ENCODE results near the gene EPHA2.

Gene EPHA2

DNA sequence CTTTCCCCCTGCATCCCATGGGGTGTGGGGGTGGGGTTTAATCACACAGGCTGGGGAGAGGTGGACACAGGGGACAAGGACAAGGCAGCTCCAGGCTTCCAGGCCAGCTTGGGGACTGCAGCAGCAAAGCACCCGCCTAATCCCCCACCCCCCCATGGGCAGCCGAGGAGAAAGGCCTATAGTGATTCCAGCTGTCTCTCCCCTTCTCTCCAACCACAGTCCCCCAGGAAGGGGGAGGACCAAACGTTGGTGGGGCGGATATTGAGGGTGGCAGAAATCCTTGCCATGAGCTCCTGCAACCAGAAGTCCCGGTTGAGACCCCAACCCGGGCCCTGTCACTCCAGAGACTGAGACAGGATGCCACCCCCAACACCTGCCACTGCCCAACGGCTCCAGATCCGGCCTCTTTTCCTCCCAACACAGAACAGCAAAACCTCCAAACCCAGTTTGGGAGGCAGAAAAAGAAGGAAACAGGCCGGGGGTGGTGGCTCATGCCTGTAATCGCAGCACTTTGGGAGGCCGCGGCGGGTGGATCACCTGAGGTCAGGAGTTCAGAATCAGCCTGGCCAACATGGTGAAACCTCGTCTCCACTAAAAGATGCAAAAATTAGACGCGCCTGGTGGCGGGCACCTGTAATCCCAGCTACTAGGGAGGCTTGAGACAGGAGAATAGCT lies 1.7 kb downstream of the EPHA2 start:
- peaks cover 53% of the 10 kb centered on the region for H3K4me1 ChIP-seq (ENCODE audit: control insufficient read depth, insufficient read depth, low read length, unreplicated experiment)
- H3K4me3 ChIP-seq (ENCODE audit: low read depth, low read length) = peak overlapping the region; percentile 93
- no peaks in the 10 kb centered on the region for H3K27me3 ChIP-seq (ENCODE audit: insufficient read depth, low read length)
- no peak overlapping the region for H2AFZ ChIP-seq (ENCODE audit: low read length, unreplicated experiment)
- H3K27ac ChIP-seq (ENCODE audit: low read depth, low read length) = peak overlapping the region; percentile 46; the same call in 1 of the 2 replicates
- peaks cover 63% of the 10 kb centered on the region for H3K79me2 ChIP-seq (ENCODE audit: control insufficient read depth, insufficient read depth, low read length, unreplicated experiment)
- peaks cover 6% of the 10 kb centered on the region; the same call in 1 of the 2 replicates for H3K36me3 ChIP-seq (ENCODE audit: insufficient read depth, low read length)

DNA sequence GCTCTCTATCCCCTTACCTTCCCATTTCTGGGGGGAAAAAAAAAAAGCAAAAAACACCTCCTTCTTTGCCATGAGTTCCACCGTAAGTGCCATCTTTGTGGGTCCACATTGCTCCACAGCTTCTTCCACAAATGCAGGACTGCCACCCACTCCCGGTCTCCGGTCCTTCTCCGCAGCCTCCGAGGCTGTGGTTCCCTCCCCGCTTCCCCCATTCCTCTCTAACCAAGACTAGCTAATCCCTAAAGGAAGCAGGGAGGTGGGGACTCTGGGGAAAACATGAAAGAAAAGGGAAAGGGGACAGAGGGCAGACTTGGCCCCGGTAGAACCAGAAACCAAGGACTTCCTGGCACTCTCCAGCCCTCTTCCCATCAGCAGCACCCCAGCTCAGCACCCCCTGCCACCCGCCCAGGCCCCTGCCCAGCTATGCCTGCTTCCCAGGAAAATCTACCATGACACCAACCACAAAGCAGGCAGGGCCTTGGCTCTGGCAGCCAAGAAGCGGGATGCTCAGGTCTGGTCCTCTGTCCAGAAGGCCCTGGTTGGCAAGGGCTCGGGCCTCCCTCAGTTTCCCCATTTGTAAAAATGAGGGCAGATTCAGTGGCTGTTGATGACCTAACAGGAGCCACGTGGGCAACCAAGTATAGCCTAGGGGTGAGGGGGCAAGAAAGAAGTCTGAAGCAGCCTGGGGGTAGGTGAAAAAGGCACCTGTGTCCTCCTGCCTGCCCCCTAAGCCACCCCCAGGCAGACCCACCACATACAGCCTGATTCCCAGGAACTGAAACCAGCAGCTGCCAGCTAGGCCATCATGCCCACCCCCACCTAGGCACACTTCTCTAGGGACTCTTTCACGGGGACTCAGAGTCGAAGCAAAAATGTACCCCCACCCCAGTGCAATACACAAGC lies 2.5 kb downstream of the EPHA2 start:
- peaks cover 56% of the 10 kb centered on the region for H3K4me1 ChIP-seq (ENCODE audit: control insufficient read depth, insufficient read depth, low read length, unreplicated experiment)
- H3K36me3 ChIP-seq (ENCODE audit: insufficient read depth, low read length) = peaks cover 13% of the 10 kb centered on the region; the same call in 1 of the 2 replicates
- no peak overlapping the region for H2AFZ ChIP-seq (ENCODE audit: low read length, unreplicated experiment)
- peaks cover 71% of the 10 kb centered on the region for H3K79me2 ChIP-seq (ENCODE audit: control insufficient read depth, insufficient read depth, low read length, unreplicated experiment)
- H3K4me3 ChIP-seq (ENCODE audit: low read depth, low read length) = peak overlapping the region; percentile 93
- peak overlapping the region; percentile 46 for H3K27ac ChIP-seq (ENCODE audit: low read depth, low read length)
- H3K27me3 ChIP-seq (ENCODE audit: insufficient read depth, low read length) = no peaks in the 10 kb centered on the region

GRCh38 chr1:16152481-16153087 lies 3.3 kb downstream of the EPHA2 start:
- Histone ChIP-seq H2AFZ (ENCODE audit: low read length, unreplicated experiment) (no peak overlapping the region), H3K4me3 (ENCODE audit: low read depth, low read length) (peak overlapping the region; percentile 93), H3K79me2 (ENCODE audit: control insufficient read depth, insufficient read depth, low read length, unreplicated experiment) (peaks cover 74% of the 10 kb centered on the region), H3K27me3 (ENCODE audit: insufficient read depth, low read length) (no peaks in the 10 kb centered on the region), H3K4me1 (ENCODE audit: control insufficient read depth, insufficient read depth, low read length, unreplicated experiment) (peaks cover 64% of the 10 kb centered on the region), H3K27ac (ENCODE audit: low read depth, low read length) (peak overlapping the region; percentile 46), H3K36me3 (ENCODE audit: insufficient read depth, low read length) (peaks cover 16% of the 10 kb centered on the region; the same call in 1 of the 2 replicates)

- peak overlapping the region; percentile 46 for H3K27ac ChIP-seq (ENCODE audit: low read depth, low read length)
Observed at GRCh38 chr1:16151995-16152384, 3.9 kb downstream of the EPHA2 start.

GRCh38 chr1:16151196-16151994 lies 4.5 kb downstream of the EPHA2 start:
- no peak overlapping the region for H2AFZ ChIP-seq (ENCODE audit: low read length, unreplicated experiment)
- peaks cover 16% of the 10 kb centered on the region; the same call in 1 of the 2 replicates for H3K36me3 ChIP-seq (ENCODE audit: insufficient read depth, low read length)
- H3K27me3 ChIP-seq (ENCODE audit: insufficient read depth, low read length) = no peaks in the 10 kb centered on the region
- peaks cover 66% of the 10 kb centered on the region for H3K4me1 ChIP-seq (ENCODE audit: control insufficient read depth, insufficient read depth, low read length, unreplicated experiment)
- H3K79me2 ChIP-seq (ENCODE audit: control insufficient read depth, insufficient read depth, low read length, unreplicated experiment) = peaks cover 74% of the 10 kb centered on the region
- peak overlapping the region; percentile 93 for H3K4me3 ChIP-seq (ENCODE audit: low read depth, low read length)
- peak overlapping the region; percentile 46 for H3K27ac ChIP-seq (ENCODE audit: low read depth, low read length)

More at GRCh38 chr1:16151995-16152384, 3.9 kb downstream of the EPHA2 start:
- peaks cover 16% of the 10 kb centered on the region; the same call in 1 of the 2 replicates for H3K36me3 ChIP-seq (ENCODE audit: insufficient read depth, low read length)
- H3K79me2 ChIP-seq (ENCODE audit: control insufficient read depth, insufficient read depth, low read length, unreplicated experiment) = peaks cover 74% of the 10 kb centered on the region
- H3K4me1 ChIP-seq (ENCODE audit: control insufficient read depth, insufficient read depth, low read length, unreplicated experiment) = peaks cover 66% of the 10 kb centered on the region
- H3K4me3 ChIP-seq (ENCODE audit: low read depth, low read length) = peak overlapping the region; percentile 93
- no peaks in the 10 kb centered on the region for H3K27me3 ChIP-seq (ENCODE audit: insufficient read depth, low read length)
- H2AFZ ChIP-seq (ENCODE audit: low read length, unreplicated experiment) = no peak overlapping the region

GRCh38 chr1:16150508-16150907 lies 5.4 kb downstream of the EPHA2 start:
- Histone ChIP-seq H2AFZ (ENCODE audit: low read length, unreplicated experiment) (no peak overlapping the region), H3K4me3 (ENCODE audit: low read depth, low read length) (no peak overlapping the region), H3K4me1 (ENCODE audit: control insufficient read depth, insufficient read depth, low read length, unreplicated experiment) (peaks cover 70% of the 10 kb centered on the region), H3K79me2 (ENCODE audit: control insufficient read depth, insufficient read depth, low read length, unreplicated experiment) (peaks cover 73% of the 10 kb centered on the region), H3K27ac (ENCODE audit: low read depth, low read length) (no peak overlapping the region), H3K27me3 (ENCODE audit: insufficient read depth, low read length) (no peaks in the 10 kb centered on the region), H3K36me3 (ENCODE audit: insufficient read depth, low read length) (peaks cover 16% of the 10 kb centered on the region; the same call in 1 of the 2 replicates)

GRCh38 chr1:16149702-16150488 lies 6.0 kb downstream of the EPHA2 start:
- Histone ChIP-seq H3K27me3 (ENCODE audit: insufficient read depth, low read length) (no peaks in the 10 kb centered on the region), H3K4me3 (ENCODE audit: low read depth, low read length) (no peak overlapping the region), H2AFZ (ENCODE audit: low read length, unreplicated experiment) (no peak overlapping the region), H3K79me2 (ENCODE audit: control insufficient read depth, insufficient read depth, low read length, unreplicated experiment) (peaks cover 71% of the 10 kb centered on the region), H3K4me1 (ENCODE audit: control insufficient read depth, insufficient read depth, low read length, unreplicated experiment) (peaks cover 76% of the 10 kb centered on the region), H3K27ac (ENCODE audit: low read depth, low read length) (no peak overlapping the region), H3K36me3 (ENCODE audit: insufficient read depth, low read length) (peaks cover 16% of the 10 kb centered on the region; the same call in 1 of the 2 replicates)

DNA sequence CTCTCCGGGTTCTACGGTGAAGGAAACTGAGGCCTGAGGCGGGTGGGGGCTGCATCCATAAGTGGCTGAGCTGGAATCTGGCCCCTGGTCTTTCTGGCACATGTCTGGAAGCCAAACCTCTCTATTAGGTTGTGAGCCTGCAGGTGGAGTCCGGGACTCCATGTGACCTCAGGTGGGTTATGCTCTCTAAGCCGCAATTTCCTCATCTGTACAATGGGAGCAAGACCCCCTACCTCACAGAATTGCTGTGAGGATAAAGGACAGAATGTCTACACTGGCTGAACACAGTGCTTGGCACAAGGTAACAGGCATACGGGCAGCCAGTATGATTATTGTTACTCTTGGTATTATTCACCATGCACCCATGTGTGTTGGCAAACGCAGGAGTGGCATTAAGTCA lies 6.7 kb downstream of the EPHA2 start:
- H2AFZ ChIP-seq (ENCODE audit: low read length, unreplicated experiment) = no peak overlapping the region
- peaks cover 16% of the 10 kb centered on the region; the same call in 1 of the 2 replicates for H3K36me3 ChIP-seq (ENCODE audit: insufficient read depth, low read length)
- H3K4me1 ChIP-seq (ENCODE audit: control insufficient read depth, insufficient read depth, low read length, unreplicated experiment) = peaks cover 83% of the 10 kb centered on the region
- no peak overlapping the region for H3K27ac ChIP-seq (ENCODE audit: low read depth, low read length)
- H3K79me2 ChIP-seq (ENCODE audit: control insufficient read depth, insufficient read depth, low read length, unreplicated experiment) = peaks cover 72% of the 10 kb centered on the region
- no peaks in the 10 kb centered on the region for H3K27me3 ChIP-seq (ENCODE audit: insufficient read depth, low read length)
- H3K4me3 ChIP-seq (ENCODE audit: low read depth, low read length) = no peak overlapping the region

GRCh38 chr1:16148329-16149092 lies 7.4 kb downstream of the EPHA2 start:
- Histone ChIP-seq H2AFZ (ENCODE audit: low read length, unreplicated experiment) (no peak overlapping the region), H3K36me3 (ENCODE audit: insufficient read depth, low read length) (peaks cover 20% of the 10 kb centered on the region; the same call in 1 of the 2 replicates), H3K4me3 (ENCODE audit: low read depth, low read length) (no peak overlapping the region), H3K79me2 (ENCODE audit: control insufficient read depth, insufficient read depth, low read length, unreplicated experiment) (peaks cover 72% of the 10 kb centered on the region), H3K27me3 (ENCODE audit: insufficient read depth, low read length) (no peaks in the 10 kb centered on the region), H3K4me1 (ENCODE audit: control insufficient read depth, insufficient read depth, low read length, unreplicated experiment) (peaks cover 82% of the 10 kb centered on the region), H3K27ac (ENCODE audit: low read depth, low read length) (no peak overlapping the region)

All from ACC112 (cell line).